Pancreas (tissue), 10 donors: Measurements from ENCODE around the gene ZNF655. TPM values are rescaled to one million over a fixed set of nuclear protein-coding genes. Genes with fewer than 3 reads are reported as not detected.
A peak's percentile ranks its signal among the peaks of the same experiment; 100 is the strongest.

Experiments
- ATAC-seq, 4 donors: fragments of 200-7000 bp; cut with Tn5 transposase; one replicate each; pipeline versions ENCODE4 v1.8.0 to v1.9.1; 2020; ENCODE audit warnings: mild to moderate bottlenecking in 4 of 4, moderate library complexity in 4 of 4
- DNase-seq, 6 donors: peaks; one replicate each; pipeline ENCODE4 v3.0.0-alpha.2; 2020
- FAIRE-seq: peaks from 2 replicates; lab custom pipeline; 2012; peaks lifted over from hg19 to GRCh38; lab: Jason Lieb, UNC
- H3K27ac ChIP-seq, 4 donors: fragments of 200-600 bp; sonication (generic); 1 replicate in 3 of 4; 2 replicates in 1 of 4; pipeline versions ENCODE4 v1.5.0 to v1.8.0; 2020
- H3K27me3 ChIP-seq, 4 donors: fragments of 200-600 bp; one replicate each; pipeline ENCODE4 v1.8.0; 2021
- H3K36me3 ChIP-seq, 3 donors: fragments of 200-600 bp; sonication (generic) in 1 of 3; one replicate each; pipeline versions ENCODE4 v1.5.0 to v1.8.0; 2020 to 2021
- H3K4me1 ChIP-seq, 3 donors: fragments of 200-600 bp; one replicate each; pipeline ENCODE4 v1.8.0; 2021
- H3K4me3 ChIP-seq, 4 donors: fragments of 200-600 bp; sonication (generic) in 2 of 4; one replicate each; pipeline versions ENCODE4 v1.5.0 to v1.8.0; 2020 to 2021
- H3K9me3 ChIP-seq, 4 donors: fragments of 200-600 bp; one replicate each; pipeline ENCODE4 v1.8.0; 2021
- CTCF ChIP-seq, 4 donors: fragments of 200-600 bp; sonication (generic) in 3 of 4; IDR thresholded peaks; one replicate each; pipeline versions ENCODE4 v1.5.0 to v1.8.0; 2021; ENCODE audit warnings: antibody characterized with exemption in 4 of 4
- WGBS, 2 donors: extraction: QIAGEN DNeasy Blood & Tissue Kit; methylation state at CpG; one replicate each; pipeline ENCODE4 v1.1.7; 2013; 5-methylcytosine and 5-hydroxymethylcytosine counted together
- intact Hi-C, 3 donors: fragments of 100-400 bp; cut with DNase I; formaldehyde crosslinking; loops; one replicate each; pipeline versions ENCODE4 v1.11.1 to v1.14.2; 2022
- polyA plus RNA-seq, 2 donors: library from polyadenylated mRNA; stranded (reverse); fragments of 200-250 nt; gene quantifications; one replicate each; pipeline ENCODE4 v1.2.3, GENCODE V29; 2013
- total RNA-seq, 6 donors: library from RNA; stranded (reverse); fragmentation: NEBNext Ultra II Directional in 4 of 6; extraction: Animal tissue kit (Norgen Biotek cat#: 25700) in 4 of 6; gene quantifications; one replicate each; pipeline versions ENCODE4 v1.2.1 to v1.2.4, GENCODE V29; 2021 to 2023
- donor health status: healthy with polysubstance abuse.
- donor health status: DM: no; HTN: no; CAD: no; lungs with moderate emphysema.
- donor health status: DM: no; HTN: no; CAD: no.
- donor health status: control.
- donor health status: control.
- donor health status: Bipolar disorder and iron deficiency.
- donor health status: DM: yes; HTN: yes; CAD: no.
- donor health status: DM: no; HTN: no; CAD: no.
- donor health status: DM: no; HTN: no; CAD: no.
- donor health status: DM: yes; HTN: yes; CAD: no.

ZNF655 gene
- total and polyA plus RNA-seq, 8 donors: 23.2 to 45.2 (median 32.1) TPM

GRCh38 chr7:99619571-99620130 is 61.2 kb downstream of the ZNF655 start:
- Histone ChIP-seq H3K27me3 (no peaks in the 10 kb centered on the region), H3K27ac (no peak overlapping the region), H3K9me3 (no peaks in the 10 kb centered on the region), H3K4me3 (no peak overlapping the region), H3K4me1 (peaks cover 0 to 8% (median 7%) of the 10 kb centered on the region in 3 donors), H3K36me3 (peaks cover 0 to 58% (median 45%) of the 10 kb centered on the region in 3 donors)
- 93 to 94% methylated on average over 18 of the region's 18 CpGs for WGBS, 2 donors
- intact Hi-C loops: no loop called here
- FAIRE-seq: no peak
- no peak for TF ChIP-seq CTCF (IDR thresholded peaks at IDR 0.05)
- ATAC-seq: no peak
- DNase-seq: peak in 1 of 6 donors; percentile 5

- no peak for FAIRE-seq
- no peaks in the 10 kb centered on the region for H3K9me3 ChIP-seq
- H3K27me3 ChIP-seq: no peaks in the 10 kb centered on the region
- H3K4me3 ChIP-seq: no peak overlapping the region
- TF ChIP-seq CTCF (IDR thresholded peaks at IDR 0.05): no peak
- 85 to 89% methylated on average over 5 of the region's 5 CpGs for WGBS, 2 donors
- H3K4me1 ChIP-seq: peaks cover 0 to 8% (median 7%) of the 10 kb centered on the region in 3 donors
- H3K36me3 ChIP-seq: peaks cover 0 to 73% (median 54%) of the 10 kb centered on the region in 3 donors
- no peak for ATAC-seq
- H3K27ac ChIP-seq: no peak overlapping the region
- intact Hi-C loops: no loop called here
- no peak for DNase-seq
Measured at GRCh38 chr7:99621271-99621670, 62.8 kb downstream of the ZNF655 start.

GRCh38 chr7:99622596-99622995 is 64.2 kb downstream of the ZNF655 start:
- TF ChIP-seq CTCF (IDR thresholded peaks at IDR 0.05): no peak
- no peak for DNase-seq
- ATAC-seq: no peak
- Histone ChIP-seq H3K27ac (no peak overlapping the region), H3K36me3 (peaks cover 0 to 86% (median 56%) of the 10 kb centered on the region in 3 donors), H3K4me1 (peaks cover 0 to 6% (median 5%) of the 10 kb centered on the region in 3 donors), H3K9me3 (no peaks in the 10 kb centered on the region), H3K27me3 (no peaks in the 10 kb centered on the region), H3K4me3 (no peak overlapping the region)
- WGBS, 2 donors: 92 to 96% methylated on average over 10 of the region's 10 CpGs
- intact Hi-C loops: no loop called here
- no peak for FAIRE-seq

GRCh38 chr7:99623091-99623693 is 64.8 kb downstream of the ZNF655 start:
- DNase-seq: no peak
- peaks cover 0 to 91% (median 62%) of the 10 kb centered on the region in 3 donors for H3K36me3 ChIP-seq
- 85 to 91% methylated on average over 7 of the region's 7 CpGs for whole genome bisulfite sequencing, 2 donors
- intact Hi-C loops: no loop called here
- H3K9me3 ChIP-seq: no peaks in the 10 kb centered on the region
- no peaks in the 10 kb centered on the region for H3K4me1 ChIP-seq
- H3K27me3 ChIP-seq: no peaks in the 10 kb centered on the region
- no peak for FAIRE-seq
- no peak overlapping the region for H3K27ac ChIP-seq
- H3K4me3 ChIP-seq: no peak overlapping the region
- TF ChIP-seq CTCF (IDR thresholded peaks at IDR 0.05): no peak
- ATAC-seq: no peak
